Astrocyte of the spinal cord (primary cell): ENCODE measurements around the gene TNIK.

Experiments
- DNase-seq: peaks from one replicate; pipeline ENCODE4 v3.0.0; 2011; ENCODE audit warnings: low read depth, low spot score
- H3K4me3 ChIP-seq: 2 replicates; pipeline ENCODE4 v1.5.1; 2011; ENCODE audit warnings: low read depth, mild to moderate bottlenecking, low read length, moderate library complexity
- CTCF ChIP-seq: IDR thresholded peaks from 2 replicates; pipeline ENCODE4 v1.5.1; 2012; ENCODE audit warnings: low read depth, mild to moderate bottlenecking, low read length, inconsistent platforms
- in situ Hi-C: cut with HindIII; loops from 2 replicates; pipeline ENCODE4 v1.10.0; 2017; ENCODE audit warnings: low sequenced_read_pairs

TNIK gene

GRCh38 chr3:171138027-171138426, 322.2 kb downstream of the TNIK start:
- in situ Hi-C loops, result no loop called here
- DNase-seq, result no peak
- no peak for TF ChIP-seq CTCF
- no peak overlapping the region for H3K4me3 ChIP-seq

- no peak overlapping the region for H3K4me3 ChIP-seq
- DNase-seq, result no peak
- no peak for TF ChIP-seq CTCF
- in situ Hi-C loops, result no loop called here
These were observed 324.7 kb downstream of the TNIK start for GRCh38 chr3:171135549-171135948.

- H3K4me3 ChIP-seq, result no peak overlapping the region
- no peak for TF ChIP-seq CTCF
- DNase-seq, result no peak
- in situ Hi-C loops, result no loop called here
These were observed 326.2 kb downstream of the TNIK start for GRCh38 chr3:171133796-171134569.

GRCh38 chr3:171133337-171133736, 326.9 kb downstream of the TNIK start:
- no peak for DNase-seq
- no peak for TF ChIP-seq CTCF
- in situ Hi-C loops, result no loop called here
- no peak overlapping the region for H3K4me3 ChIP-seq

DNA sequence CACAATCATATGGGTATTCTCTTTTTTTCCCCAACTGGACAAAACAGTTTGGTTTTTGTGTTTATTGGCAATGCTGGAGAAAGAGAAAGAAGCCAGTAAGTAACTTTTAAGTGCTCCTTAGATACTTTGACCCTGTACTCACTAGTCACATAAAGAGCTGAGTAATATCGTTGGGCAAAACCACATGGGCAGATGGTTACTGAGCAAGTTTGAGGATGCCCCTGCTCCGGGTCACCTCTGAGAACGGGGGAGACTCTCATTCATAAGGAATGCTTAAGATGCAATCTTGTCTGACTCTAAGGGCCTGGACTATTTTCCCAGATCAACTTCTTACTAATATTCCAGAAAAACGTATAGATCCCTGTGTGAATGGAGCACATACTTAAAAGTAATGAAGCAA, 327.3 kb downstream of the TNIK start:
- DNase-seq, result peak; percentile 54
- no peak overlapping the region for H3K4me3 ChIP-seq
- TF ChIP-seq CTCF, result no peak
- in situ Hi-C loops, result no loop called here

- no peak overlapping the region for H3K4me3 ChIP-seq
- in situ Hi-C loops, result no loop called here
- no peak for DNase-seq
- TF ChIP-seq CTCF, result no peak
These were observed 330.4 kb downstream of the TNIK start for GRCh38 chr3:171129827-171130226.
